HCT116 (cell line): ENCODE measurements around the gene MSLN. TPM values are rescaled to one million over a fixed set of nuclear protein-coding genes. Genes with fewer than 3 reads are reported as not detected.
A peak's percentile ranks its signal among the peaks of the same experiment; 100 is the strongest.

Source experiments
- ATAC-seq: fragments of 200-7000 bp; cut with Tn5 transposase; 2 replicates; pipeline ENCODE4 v1.9.1; 2020; ENCODE audit warnings: mild to moderate bottlenecking, moderate library complexity
- BruUV-seq: library from RNA; stranded (reverse); fragments of 400-500 nt; replicated peaks from 2 replicates; lab custom pipeline; 2021; lab: Mats Ljungman, UMichigan
- CTCF ChIA-PET: fragments of 300-600 bp; sonication (Branson Sonifier 250); formaldehyde crosslinking; loops from one replicate; lab custom pipeline; 2021; ENCODE audit warnings: antibody characterized with exemption; lab: Charles Lee
- POLR2A ChIA-PET: fragments of 300-600, 350-600 bp; sonication (Branson Sonifier 250); formaldehyde crosslinking; loops from one replicate; lab custom pipeline; 2021; ENCODE audit warnings: antibody characterized with exemption; lab: Charles Lee
- RAD21 ChIA-PET, 2 experiments: fragments of 300-600 bp; sonication (Branson Sonifier 250); formaldehyde crosslinking; loops; one replicate each; lab custom pipeline; 2023; ENCODE audit warnings: low total read pairs in 2 of 2; ENCODE audit not compliant: uncharacterized antibody in 2 of 2, unreplicated experiment in 2 of 2, low non-redundant PET in 1 of 2; lab: Charles Lee
- DNase-seq: peaks from one replicate; pipeline ENCODE4 v3.0.0-alpha.2; 2010; ENCODE audit warnings: low read depth, low spot score
- H2AFZ ChIP-seq: fragments of 200-600 bp; shearing (Covaris generic), sonication (generic); 2 replicates; pipeline ENCODE4 v1.6.1; 2017; ENCODE audit warnings: low read depth, mixed run types, mixed read lengths, antibody characterized with exemption, low read length; ENCODE audit not compliant: poor library complexity, severe bottlenecking
- H3K27ac ChIP-seq: 2 replicates; pipeline ENCODE4 v1.5.1; 2012; ENCODE audit warnings: low read depth, low read length
- H3K27me3 ChIP-seq: fragments of 200-600 bp; sonication (generic); 2 replicates; pipeline ENCODE4 v1.6.1; 2016; ENCODE audit warnings: mixed run types, low read length, mixed read lengths; ENCODE audit not compliant: insufficient read depth
- H3K36me3 ChIP-seq, 2 experiments: fragments of 200-500 bp in 1 of 2; fragments of 200-600 bp in 1 of 2; sonication (Bioruptor generic) in 1 of 2; sonication (generic) in 1 of 2; 2 replicates each; pipeline versions ENCODE4 v1.5.1 to v1.6.1; 2014 to 2016; ENCODE audit warnings: low read length in 2 of 2, inconsistent platforms in 1 of 2, mixed read lengths in 1 of 2, mixed run types in 1 of 2; ENCODE audit not compliant: insufficient read depth in 2 of 2, control insufficient read depth in 1 of 2
- H3K4me1 ChIP-seq, 2 experiments: fragments of 200-600 bp in 1 of 2; sonication (generic) in 1 of 2; 2 replicates each; pipeline versions ENCODE4 v1.5.1 to v1.6.1; 2012 to 2017; ENCODE audit warnings: low read length in 2 of 2, inconsistent platforms in 1 of 2, mild to moderate bottlenecking in 1 of 2, mixed read lengths in 1 of 2, mixed run types in 1 of 2, moderate library complexity in 1 of 2; ENCODE audit not compliant: insufficient read depth in 2 of 2, control insufficient read depth in 1 of 2
- H3K4me2 ChIP-seq: fragments of 200-600 bp; sonication (generic); 2 replicates; pipeline ENCODE4 v1.6.1; 2017; ENCODE audit warnings: mixed run types, low read length, mixed read lengths
- H3K4me3 ChIP-seq, 2 experiments: fragments of 200-600 bp in 1 of 2; sonication (generic) in 1 of 2; replicated peaks in 1 of 2; 2 replicates each; pipeline ENCODE4 v1.5.1; 2011 to 2016; ENCODE audit warnings: low read length in 2 of 2, control low read depth in 1 of 2, low read depth in 1 of 2, mild to moderate bottlenecking in 1 of 2, mixed read lengths in 1 of 2, mixed run types in 1 of 2
- H3K79me2 ChIP-seq: fragments of 200-600 bp; sonication (generic); 2 replicates; pipeline ENCODE4 v1.6.1; 2017; ENCODE audit warnings: mild to moderate bottlenecking, mixed run types, low read length, moderate library complexity, mixed read lengths; ENCODE audit not compliant: insufficient read depth
- H3K9ac ChIP-seq: fragments of 200-600 bp; sonication (generic); 2 replicates; pipeline ENCODE4 v1.6.1; 2016; ENCODE audit warnings: low read length, mixed read lengths
- H3K9me2 ChIP-seq: fragments of 200-600 bp; sonication (generic), shearing (Covaris generic); 2 replicates; pipeline ENCODE4 v1.6.1; 2017; ENCODE audit warnings: mixed run types, mild to moderate bottlenecking, moderate library complexity; ENCODE audit not compliant: insufficient read depth
- H3K9me3 ChIP-seq, 2 experiments: fragments of 200-500 bp in 1 of 2; fragments of 200-600 bp in 1 of 2; sonication (Bioruptor generic) in 1 of 2; sonication (generic) in 1 of 2; 2 replicates each; pipeline ENCODE4 v1.6.1; 2014 to 2017; ENCODE audit warnings: low read length in 2 of 2, mixed read lengths in 2 of 2, inconsistent platforms in 1 of 2, low read depth in 1 of 2, mild to moderate bottlenecking in 1 of 2, mixed run types in 1 of 2, moderate library complexity in 1 of 2; ENCODE audit not compliant: control insufficient read depth in 1 of 2, insufficient read depth in 1 of 2
- H4K20me1 ChIP-seq: fragments of 200-600 bp; sonication (generic), shearing (Covaris generic); 2 replicates; pipeline ENCODE4 v1.6.1; 2017; ENCODE audit warnings: mixed run types, mild to moderate bottlenecking, moderate library complexity; ENCODE audit not compliant: insufficient read depth
- CBX3 ChIP-seq: IDR thresholded peaks from 2 replicates; pipeline ENCODE4 v1.6.1; 2012; ENCODE audit warnings: low read depth
- CEBPB ChIP-seq: IDR thresholded peaks from 2 replicates; pipeline ENCODE4 v1.6.1; 2012; ENCODE audit warnings: low read depth
- EGR1 ChIP-seq: IDR thresholded peaks from 2 replicates; pipeline ENCODE4 v1.6.1; 2012; ENCODE audit warnings: low read depth
- ELF1 ChIP-seq: IDR thresholded peaks from 2 replicates; pipeline ENCODE4 v1.6.1; 2012; ENCODE audit warnings: low read depth, borderline replicate concordance
- EZH2 ChIP-seq: fragments of 200-600 bp; sonication (generic); IDR thresholded peaks from 2 replicates; pipeline ENCODE4 v1.6.1; 2017; ENCODE audit warnings: antibody characterized with exemption, mixed run types
- EZH2phosphoT487 ChIP-seq: fragments of 200-600 bp; IDR thresholded peaks from 2 replicates; pipeline ENCODE4 v1.6.1; 2018; ENCODE audit warnings: antibody characterized with exemption, borderline replicate concordance
- FOSL1 ChIP-seq: IDR thresholded peaks from 2 replicates; pipeline ENCODE4 v1.6.1; 2012; ENCODE audit warnings: low read depth
- MAX ChIP-seq: IDR thresholded peaks from 2 replicates; pipeline ENCODE4 v1.6.1; 2012
- POLR2A ChIP-seq: IDR thresholded peaks from 2 replicates; pipeline ENCODE4 v1.7.0; 2011; ENCODE audit warnings: borderline replicate concordance; ENCODE audit not compliant: insufficient read depth, insufficient read length; ENCODE audit errors: extremely low read depth
- POLR2AphosphoS5 ChIP-seq: IDR thresholded peaks from 2 replicates; pipeline ENCODE4 v1.6.1; 2011; ENCODE audit warnings: mild to moderate bottlenecking, low read depth, low read length, moderate library complexity
- REST ChIP-seq: IDR thresholded peaks from 2 replicates; pipeline ENCODE4 v1.6.1; 2012; ENCODE audit warnings: low read depth
- SIN3A ChIP-seq: IDR thresholded peaks from 2 replicates; pipeline ENCODE4 v1.6.1; 2012; ENCODE audit warnings: low read depth
- SP1 ChIP-seq: IDR thresholded peaks from 2 replicates; pipeline ENCODE4 v1.6.1; 2012; ENCODE audit warnings: low read depth
- SRF ChIP-seq: IDR thresholded peaks from 2 replicates; pipeline ENCODE4 v1.6.1; 2012; ENCODE audit warnings: low read depth
- TCF7L2 ChIP-seq: IDR thresholded peaks from 2 replicates; pipeline ENCODE4 v1.7.0; 2011; ENCODE audit warnings: borderline replicate concordance, inconsistent platforms; ENCODE audit not compliant: insufficient read depth, insufficient read length; ENCODE audit errors: extremely low read depth
- YY1 ChIP-seq: IDR thresholded peaks from 2 replicates; pipeline ENCODE4 v1.6.1; 2011; ENCODE audit warnings: low read length, low read depth, moderate library complexity, mild to moderate bottlenecking; ENCODE audit not compliant: insufficient replicate concordance; ENCODE audit errors: extremely low read depth
- ZFX ChIP-seq: fragments of 450-650 bp; IDR thresholded peaks from 2 replicates; pipeline ENCODE4 v1.6.1; 2017
- ZNF274 ChIP-seq: fragments of 200-500 bp; sonication (Bioruptor generic); IDR thresholded peaks from 2 replicates; pipeline ENCODE4 v1.6.1; 2014; ENCODE audit warnings: mild to moderate bottlenecking, low read depth, low read length, inconsistent platforms
- intact Hi-C: fragments of 100-400 bp; cut with micrococcal nuclease; formaldehyde crosslinking; loops from 2 replicates; pipeline ENCODE4 v1.10.0; 2022
- total RNA-seq: library from RNA; stranded (reverse); gene quantifications from one replicate; pipeline ENCODE4 v1.2.1, GENCODE V29; 2021; ENCODE audit not compliant: unreplicated experiment
- TF ChIP-seq, protein P1 (sequence below): IDR thresholded peaks from 2 replicates; pipeline ENCODE4 v1.6.1; 2011; ENCODE audit warnings: mild to moderate bottlenecking, low read length, moderate library complexity; ENCODE audit not compliant: insufficient replicate concordance; ENCODE audit errors: extremely low read depth

MSLN gene
- total RNA-seq, 1 experiment from 2014 or later: 40.9 TPM

DNA sequence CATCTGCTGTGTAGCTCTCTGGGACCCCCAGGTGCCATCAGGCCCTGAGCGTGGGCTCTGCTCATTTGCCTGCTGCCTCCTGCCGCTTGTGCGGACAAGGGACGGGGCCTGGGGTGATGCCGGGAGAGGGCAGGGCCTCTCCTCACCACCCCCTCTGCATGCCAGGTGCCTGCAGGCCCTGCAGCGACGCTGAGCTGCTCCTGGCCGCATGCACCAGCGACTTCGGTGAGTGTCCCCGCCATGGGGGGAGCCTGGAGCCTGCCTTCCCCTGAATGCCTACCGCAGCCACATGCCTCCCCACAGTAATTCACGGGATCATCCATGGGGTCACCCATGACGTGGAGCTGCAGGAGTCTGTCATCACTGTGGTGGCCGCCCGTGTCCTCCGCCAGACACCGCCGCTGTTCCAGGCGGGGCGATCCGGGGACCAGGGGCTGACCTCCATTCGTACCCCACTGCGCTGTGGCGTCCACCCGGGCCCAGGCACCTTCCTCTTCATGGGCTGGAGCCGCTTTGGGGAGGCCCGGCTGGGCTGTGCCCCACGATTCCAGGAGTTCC lies 43.7 kb upstream of the MSLN start:
- ATAC-seq (no peak), DNase-seq (no peak)
- peaks cover 3% of the 10 kb centered on the region; the same call in 1 of the 2 replicates for H4K20me1 ChIP-seq
- H3K79me2 ChIP-seq: peaks cover 22% of the 10 kb centered on the region
- no peaks in the 10 kb centered on the region for H3K9me2 ChIP-seq
- peak overlapping the region; percentile 85 for H3K9ac ChIP-seq
- RAD21 ChIA-PET: no interaction called here
- no TSS peak for BruUV-seq
- TF ChIP-seq CBX3: no peak
- no peak for TF ChIP-seq POLR2AphosphoS5
- no peak for TF ChIP-seq YY1
- no peak for TF ChIP-seq EGR1
- TF ChIP-seq SIN3A: no peak
- TF ChIP-seq MAX: no peak
- no peak for TF ChIP-seq SRF
- TF ChIP-seq ELF1: no peak
- TF ChIP-seq, protein P1, sequence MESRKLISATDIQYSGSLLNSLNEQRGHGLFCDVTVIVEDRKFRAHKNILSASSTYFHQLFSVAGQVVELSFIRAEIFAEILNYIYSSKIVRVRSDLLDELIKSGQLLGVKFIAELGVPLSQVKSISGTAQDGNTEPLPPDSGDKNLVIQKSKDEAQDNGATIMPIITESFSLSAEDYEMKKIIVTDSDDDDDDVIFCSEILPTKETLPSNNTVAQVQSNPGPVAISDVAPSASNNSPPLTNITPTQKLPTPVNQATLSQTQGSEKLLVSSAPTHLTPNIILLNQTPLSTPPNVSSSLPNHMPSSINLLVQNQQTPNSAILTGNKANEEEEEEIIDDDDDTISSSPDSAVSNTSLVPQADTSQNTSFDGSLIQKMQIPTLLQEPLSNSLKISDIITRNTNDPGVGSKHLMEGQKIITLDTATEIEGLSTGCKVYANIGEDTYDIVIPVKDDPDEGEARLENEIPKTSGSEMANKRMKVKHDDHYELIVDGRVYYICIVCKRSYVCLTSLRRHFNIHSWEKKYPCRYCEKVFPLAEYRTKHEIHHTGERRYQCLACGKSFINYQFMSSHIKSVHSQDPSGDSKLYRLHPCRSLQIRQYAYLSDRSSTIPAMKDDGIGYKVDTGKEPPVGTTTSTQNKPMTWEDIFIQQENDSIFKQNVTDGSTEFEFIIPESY: no peak
- TF ChIP-seq TCF7L2: no peak
- no peak for TF ChIP-seq REST
- TF ChIP-seq POLR2A: no peak
- TF ChIP-seq EZH2: no peak
- TF ChIP-seq ZNF274: no peak
- TF ChIP-seq ZFX: no peak
- no peak for TF ChIP-seq SP1
- no peak for TF ChIP-seq FOSL1
- TF ChIP-seq EZH2phosphoT487: no peak
- TF ChIP-seq CEBPB: no peak
- peak overlapping the region; percentile 93 for H3K4me2 ChIP-seq
- POLR2A ChIA-PET: interaction anchor here (2.3 kb wide), 1 partner anchor 9 kb away, joined by 20 read pairs; the partner anchor contains the start of genes CCDC78 and HAGHL
- no peak overlapping the region for H2AFZ ChIP-seq
- H3K27me3 ChIP-seq: no peaks in the 10 kb centered on the region
- H3K4me1 ChIP-seq: peaks cover 45 to 75% of the 10 kb centered on the region in 2 experiments
- H3K27ac ChIP-seq: peak overlapping the region; percentile 92
- no peaks in the 10 kb centered on the region for H3K36me3 ChIP-seq
- peak overlapping the region; percentile 59 to 74 for H3K4me3 ChIP-seq
- H3K9me3 ChIP-seq: no peaks in the 10 kb centered on the region
- CTCF ChIA-PET: interaction anchor here (1.3 to 2.4 kb wide), 3 partner anchors 11 to 71 kb away, joined by 3 to 20 read pairs (median 6); partner anchors contain the start of genes CHTF18 and RPUSD1
- intact Hi-C loops: no loop called here
